ENCODE data around the gene MYL5.
A peak's percentile ranks its signal among the peaks of the same experiment; 100 is the strongest.

MYL5 gene

GRCh38 chr4:710116-710515 lies 35.8 kb downstream of the MYL5 start:
- peaks cover 8% of the 10 kb centered on the region for H3K4me1 ChIP-seq (ENCODE audit: insufficient read depth, insufficient read length)
- H3K9ac ChIP-seq (ENCODE audit: insufficient read length, low read depth) = no peak overlapping the region
- H3K27me3 ChIP-seq (ENCODE audit: insufficient read depth, insufficient read length) = peaks cover 2% of the 10 kb centered on the region
- no peak for DNase-seq (ENCODE audit: low read depth, low spot score)
- TF ChIP-seq YY1 (IDR thresholded peaks at IDR 0.05; ENCODE audit: insufficient read depth, insufficient read length) = no peak
- TF ChIP-seq ZNF274 (IDR thresholded peaks at IDR 0.05; ENCODE audit: low read depth, low read length) = no peak
- TF ChIP-seq SUZ12 (IDR thresholded peaks at IDR 0.05; ENCODE audit: extremely low read depth, insufficient read depth, insufficient read length) = no peak
- H3K9me3 ChIP-seq (ENCODE audit: insufficient read depth, low read length) = no peaks in the 10 kb centered on the region
- no peak overlapping the region for H3K4me3 ChIP-seq (ENCODE audit: insufficient read length, low read depth)
- H3K36me3 ChIP-seq (ENCODE audit: insufficient read depth, insufficient read length, low read length) = peaks cover 48% of the 10 kb centered on the region

GRCh38 chr4:710916-711315 lies 36.6 kb downstream of the MYL5 start:
- no peak for DNase-seq (ENCODE audit: low read depth, low spot score)
- Histone ChIP-seq H3K9me3 (ENCODE audit: insufficient read depth, low read length) (no peaks in the 10 kb centered on the region), H3K27me3 (ENCODE audit: insufficient read depth, insufficient read length) (no peaks in the 10 kb centered on the region), H3K4me3 (ENCODE audit: insufficient read length, low read depth) (no peak overlapping the region), H3K4me1 (ENCODE audit: insufficient read depth, insufficient read length) (peaks cover 8% of the 10 kb centered on the region), H3K9ac (ENCODE audit: insufficient read length, low read depth) (no peak overlapping the region), H3K36me3 (ENCODE audit: insufficient read depth, insufficient read length, low read length) (peaks cover 48% of the 10 kb centered on the region)
- TF ChIP-seq SUZ12 (IDR thresholded peaks at IDR 0.05; ENCODE audit: extremely low read depth, insufficient read depth, insufficient read length) (no peak), ZNF274 (IDR thresholded peaks at IDR 0.05; ENCODE audit: low read depth, low read length) (no peak), YY1 (IDR thresholded peaks at IDR 0.05; ENCODE audit: insufficient read depth, insufficient read length) (no peak)

GRCh38 chr4:712093-712492 lies 37.8 kb downstream of the MYL5 start:
- H3K9me3 ChIP-seq (ENCODE audit: insufficient read depth, low read length) = no peaks in the 10 kb centered on the region
- no peak overlapping the region for H3K9ac ChIP-seq (ENCODE audit: insufficient read length, low read depth)
- H3K27me3 ChIP-seq (ENCODE audit: insufficient read depth, insufficient read length) = no peaks in the 10 kb centered on the region
- peaks cover 5% of the 10 kb centered on the region for H3K4me1 ChIP-seq (ENCODE audit: insufficient read depth, insufficient read length)
- no peak for TF ChIP-seq ZNF274 (IDR thresholded peaks at IDR 0.05; ENCODE audit: low read depth, low read length)
- TF ChIP-seq SUZ12 (IDR thresholded peaks at IDR 0.05; ENCODE audit: extremely low read depth, insufficient read depth, insufficient read length) = no peak
- no peak for TF ChIP-seq YY1 (IDR thresholded peaks at IDR 0.05; ENCODE audit: insufficient read depth, insufficient read length)
- H3K36me3 ChIP-seq (ENCODE audit: insufficient read depth, insufficient read length, low read length) = peaks cover 48% of the 10 kb centered on the region
- no peak overlapping the region for H3K4me3 ChIP-seq (ENCODE audit: insufficient read length, low read depth)
- no peak for DNase-seq (ENCODE audit: low read depth, low spot score)

- H3K27me3 ChIP-seq (ENCODE audit: insufficient read depth, insufficient read length) = no peaks in the 10 kb centered on the region
- no peaks in the 10 kb centered on the region for H3K9me3 ChIP-seq (ENCODE audit: insufficient read depth, low read length)
- peaks cover 46% of the 10 kb centered on the region for H3K36me3 ChIP-seq (ENCODE audit: insufficient read depth, insufficient read length, low read length)
- peak overlapping the region; percentile 1 for H3K9ac ChIP-seq (ENCODE audit: insufficient read length, low read depth)
- no peak overlapping the region for H3K4me3 ChIP-seq (ENCODE audit: insufficient read length, low read depth)
- TF ChIP-seq ZNF274 (IDR thresholded peaks at IDR 0.05; ENCODE audit: low read depth, low read length) (no peak), SUZ12 (IDR thresholded peaks at IDR 0.05; ENCODE audit: extremely low read depth, insufficient read depth, insufficient read length) (no peak), YY1 (IDR thresholded peaks at IDR 0.05; ENCODE audit: insufficient read depth, insufficient read length) (no peak)
- H3K4me1 ChIP-seq (ENCODE audit: insufficient read depth, insufficient read length) = peaks cover 7% of the 10 kb centered on the region
- no peak for DNase-seq (ENCODE audit: low read depth, low spot score)
These were observed 38.7 kb downstream of the MYL5 start for GRCh38 chr4:712916-713632.

GRCh38 chr4:714087-714486 lies 39.7 kb downstream of the MYL5 start:
- no peak overlapping the region for H3K4me3 ChIP-seq (ENCODE audit: insufficient read length, low read depth)
- peaks cover 41% of the 10 kb centered on the region for H3K36me3 ChIP-seq (ENCODE audit: insufficient read depth, insufficient read length, low read length)
- peaks cover 7% of the 10 kb centered on the region for H3K4me1 ChIP-seq (ENCODE audit: insufficient read depth, insufficient read length)
- no peak for DNase-seq (ENCODE audit: low read depth, low spot score)
- TF ChIP-seq YY1 (IDR thresholded peaks at IDR 0.05; ENCODE audit: insufficient read depth, insufficient read length) = no peak
- TF ChIP-seq ZNF274 (IDR thresholded peaks at IDR 0.05; ENCODE audit: low read depth, low read length) = no peak
- no peak for TF ChIP-seq SUZ12 (IDR thresholded peaks at IDR 0.05; ENCODE audit: extremely low read depth, insufficient read depth, insufficient read length)
- H3K9ac ChIP-seq (ENCODE audit: insufficient read length, low read depth) = no peak overlapping the region
- no peaks in the 10 kb centered on the region for H3K9me3 ChIP-seq (ENCODE audit: insufficient read depth, low read length)
- no peaks in the 10 kb centered on the region for H3K27me3 ChIP-seq (ENCODE audit: insufficient read depth, insufficient read length)

- Histone ChIP-seq H3K4me3 (ENCODE audit: insufficient read length, low read depth) (no peak overlapping the region), H3K4me1 (ENCODE audit: insufficient read depth, insufficient read length) (peaks cover 7% of the 10 kb centered on the region), H3K9me3 (ENCODE audit: insufficient read depth, low read length) (no peaks in the 10 kb centered on the region), H3K9ac (ENCODE audit: insufficient read length, low read depth) (no peak overlapping the region), H3K36me3 (ENCODE audit: insufficient read depth, insufficient read length, low read length) (peaks cover 53% of the 10 kb centered on the region), H3K27me3 (ENCODE audit: insufficient read depth, insufficient read length) (no peaks in the 10 kb centered on the region)
- no peak for DNase-seq (ENCODE audit: low read depth, low spot score)
- no peak for TF ChIP-seq ZNF274 (IDR thresholded peaks at IDR 0.05; ENCODE audit: low read depth, low read length)
- TF ChIP-seq SUZ12 (IDR thresholded peaks at IDR 0.05; ENCODE audit: extremely low read depth, insufficient read depth, insufficient read length) = no peak
- TF ChIP-seq YY1 (IDR thresholded peaks at IDR 0.05; ENCODE audit: insufficient read depth, insufficient read length) = no peak
These were observed 43.4 kb downstream of the MYL5 start for GRCh38 chr4:717601-718320.

GRCh38 chr4:718460-718859 lies 44.1 kb downstream of the MYL5 start:
- Histone ChIP-seq H3K4me3 (ENCODE audit: insufficient read length, low read depth) (no peak overlapping the region), H3K9me3 (ENCODE audit: insufficient read depth, low read length) (no peaks in the 10 kb centered on the region), H3K27me3 (ENCODE audit: insufficient read depth, insufficient read length) (no peaks in the 10 kb centered on the region), H3K4me1 (ENCODE audit: insufficient read depth, insufficient read length) (peaks cover 5% of the 10 kb centered on the region), H3K36me3 (ENCODE audit: insufficient read depth, insufficient read length, low read length) (peaks cover 56% of the 10 kb centered on the region), H3K9ac (ENCODE audit: insufficient read length, low read depth) (no peak overlapping the region)
- no peak for TF ChIP-seq SUZ12 (IDR thresholded peaks at IDR 0.05; ENCODE audit: extremely low read depth, insufficient read depth, insufficient read length)
- TF ChIP-seq YY1 (IDR thresholded peaks at IDR 0.05; ENCODE audit: insufficient read depth, insufficient read length) = no peak
- TF ChIP-seq ZNF274 (IDR thresholded peaks at IDR 0.05; ENCODE audit: low read depth, low read length) = no peak
- no peak for DNase-seq (ENCODE audit: low read depth, low spot score)
